ENCODE data around the gene MRPL55. TPM values are rescaled to one million over a fixed set of nuclear protein-coding genes. Genes with fewer than 3 reads are reported as not detected.
A peak's percentile ranks its signal among the peaks of the same experiment; 100 is the strongest.

MRPL55 gene
- total and polyA plus RNA-seq, 2 of the 13 experiments (the other 11 are each of a cell fraction or from before 2014, with no cell fraction given) = 58.6 to 92.9 TPM

DNA sequence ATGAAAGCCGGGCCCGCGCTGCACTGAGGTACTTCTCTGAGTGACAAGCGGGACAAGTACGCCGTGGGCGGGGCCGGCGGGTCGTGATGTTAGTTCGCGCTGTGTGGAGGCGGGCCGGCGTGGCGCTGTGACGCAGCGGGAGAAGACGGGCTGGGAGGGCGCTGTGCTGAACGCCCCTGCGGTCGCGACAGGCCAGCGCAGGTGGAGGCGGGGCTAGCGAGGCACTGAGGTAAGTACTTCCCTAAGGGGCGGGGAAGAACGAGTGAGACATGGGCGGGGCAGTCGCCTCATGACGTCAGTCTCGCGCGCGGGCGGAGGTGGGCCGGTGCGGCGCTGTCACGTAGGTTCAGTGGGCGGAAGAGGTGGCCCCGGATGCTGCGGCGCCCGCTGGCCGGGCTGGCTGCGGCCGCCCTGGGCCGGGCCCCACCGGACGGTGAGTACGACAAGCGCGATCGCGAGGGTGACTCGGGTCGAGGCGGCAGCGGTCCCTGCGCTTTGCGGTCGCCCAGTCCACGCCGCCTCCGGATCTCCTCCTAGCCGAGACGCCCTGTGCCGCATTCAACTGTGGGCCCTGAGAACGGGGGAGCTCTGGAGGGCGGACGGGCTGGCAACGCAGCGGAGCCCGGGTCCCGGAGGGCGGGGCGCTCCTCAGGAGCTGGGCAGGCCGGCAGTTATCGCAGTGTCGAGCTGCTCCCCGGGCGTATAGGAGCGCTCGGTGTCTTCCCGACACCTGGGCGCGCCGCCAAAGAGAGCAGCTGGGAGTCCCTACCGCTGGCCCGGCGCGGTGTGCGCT is 31.0 kb upstream of the MRPL55 start, which contains the start of gene GUK1 (continued):
- peak; percentile 47; the same call in 1 of the 2 replicates for TF ChIP-seq MXD4 (CRISPR knock-in tag; IDR thresholded peaks at IDR 0.05)
- TF ChIP-seq REL (CRISPR knock-in tag; conservative IDR thresholded peaks at IDR 0.05) = no peak
- TF ChIP-seq ZNF597 (CRISPR knock-in tag; IDR thresholded peaks at IDR 0.05) = no peak
- peak; percentile 87 for TF ChIP-seq POLR2G (IDR thresholded peaks at IDR 0.05; ENCODE audit: low read depth, low read length)
- TF ChIP-seq, protein P1, sequence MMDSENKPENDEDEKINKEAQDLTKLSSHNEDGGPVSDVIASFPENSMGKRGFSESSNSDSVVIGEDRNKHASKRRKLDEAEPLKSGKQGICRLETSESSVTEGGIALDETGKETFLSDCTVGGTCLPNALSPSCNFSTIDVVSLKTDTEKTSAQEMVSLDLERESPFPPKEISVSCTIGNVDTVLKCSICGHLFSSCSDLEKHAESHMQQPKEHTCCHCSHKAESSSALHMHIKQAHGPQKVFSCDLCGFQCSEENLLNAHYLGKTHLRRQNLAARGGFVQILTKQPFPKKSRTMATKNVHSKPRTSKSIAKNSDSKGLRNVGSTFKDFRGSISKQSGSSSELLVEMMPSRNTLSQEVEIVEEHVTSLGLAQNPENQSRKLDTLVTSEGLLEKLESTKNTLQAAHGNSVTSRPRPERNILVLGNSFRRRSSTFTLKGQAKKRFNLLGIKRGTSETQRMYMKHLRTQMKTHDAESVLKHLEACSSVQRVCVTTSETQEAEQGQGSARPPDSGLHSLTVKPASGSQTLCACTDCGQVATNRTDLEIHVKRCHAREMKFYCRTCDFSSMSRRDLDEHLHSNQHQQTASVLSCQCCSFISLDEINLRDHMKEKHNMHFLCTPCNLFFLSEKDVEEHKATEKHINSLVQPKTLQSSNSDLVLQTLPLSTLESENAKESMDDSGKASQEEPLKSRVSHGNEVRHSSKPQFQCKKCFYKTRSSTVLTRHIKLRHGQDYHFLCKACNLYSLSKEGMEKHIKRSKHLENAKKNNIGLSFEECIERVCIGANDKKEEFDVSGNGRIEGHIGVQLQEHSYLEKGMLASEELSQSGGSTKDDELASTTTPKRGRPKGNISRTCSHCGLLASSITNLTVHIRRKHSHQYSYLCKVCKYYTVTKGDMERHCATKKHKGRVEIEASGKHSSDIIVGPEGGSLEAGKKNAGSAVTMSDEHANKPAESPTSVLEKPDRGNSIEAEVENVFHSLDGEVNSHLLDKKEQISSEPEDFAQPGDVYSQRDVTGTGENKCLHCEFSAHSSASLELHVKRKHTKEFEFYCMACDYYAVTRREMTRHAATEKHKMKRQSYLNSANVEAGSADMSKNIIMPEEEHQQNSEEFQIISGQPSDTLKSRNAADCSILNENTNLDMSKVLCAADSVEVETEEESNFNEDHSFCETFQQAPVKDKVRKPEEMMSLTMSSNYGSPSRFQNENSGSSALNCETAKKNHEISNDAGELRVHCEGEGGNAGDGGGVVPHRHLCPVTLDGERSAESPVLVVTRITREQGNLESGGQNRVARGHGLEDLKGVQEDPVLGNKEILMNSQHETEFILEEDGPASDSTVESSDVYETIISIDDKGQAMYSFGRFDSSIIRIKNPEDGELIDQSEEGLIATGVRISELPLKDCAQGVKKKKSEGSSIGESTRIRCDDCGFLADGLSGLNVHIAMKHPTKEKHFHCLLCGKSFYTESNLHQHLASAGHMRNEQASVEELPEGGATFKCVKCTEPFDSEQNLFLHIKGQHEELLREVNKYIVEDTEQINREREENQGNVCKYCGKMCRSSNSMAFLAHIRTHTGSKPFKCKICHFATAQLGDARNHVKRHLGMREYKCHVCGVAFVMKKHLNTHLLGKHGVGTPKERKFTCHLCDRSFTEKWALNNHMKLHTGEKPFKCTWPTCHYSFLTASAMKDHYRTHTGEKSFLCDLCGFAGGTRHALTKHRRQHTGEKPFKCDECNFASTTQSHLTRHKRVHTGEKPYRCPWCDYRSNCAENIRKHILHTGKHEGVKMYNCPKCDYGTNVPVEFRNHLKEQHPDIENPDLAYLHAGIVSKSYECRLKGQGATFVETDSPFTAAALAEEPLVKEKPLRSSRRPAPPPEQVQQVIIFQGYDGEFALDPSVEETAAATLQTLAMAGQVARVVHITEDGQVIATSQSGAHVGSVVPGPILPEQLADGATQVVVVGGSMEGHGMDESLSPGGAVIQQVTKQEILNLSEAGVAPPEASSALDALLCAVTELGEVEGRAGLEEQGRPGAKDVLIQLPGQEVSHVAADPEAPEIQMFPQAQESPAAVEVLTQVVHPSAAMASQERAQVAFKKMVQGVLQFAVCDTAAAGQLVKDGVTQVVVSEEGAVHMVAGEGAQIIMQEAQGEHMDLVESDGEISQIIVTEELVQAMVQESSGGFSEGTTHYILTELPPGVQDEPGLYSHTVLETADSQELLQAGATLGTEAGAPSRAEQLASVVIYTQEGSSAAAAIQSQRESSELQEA (CRISPR knock-in tag; IDR thresholded peaks at IDR 0.05; ENCODE audit: not compliant biosample characterization) = no peak
- no peak for TF ChIP-seq NFRKB (IDR thresholded peaks at IDR 0.05)
- TF ChIP-seq ZNF317 (CRISPR knock-in tag; IDR thresholded peaks at IDR 0.05) = no peak
- peak; percentile 39; the same call in 1 of the 2 replicates for TF ChIP-seq RFX5 (IDR thresholded peaks at IDR 0.05; ENCODE audit: low read depth, low read length)
- TF ChIP-seq ELK4 (CRISPR knock-in tag; IDR thresholded peaks at IDR 0.05; ENCODE audit: borderline replicate concordance) = no peak
- no peak; the same call in 1 of the 2 replicates for TF ChIP-seq ZNF703 (CRISPR knock-in tag; IDR thresholded peaks at IDR 0.05; ENCODE audit: borderline replicate concordance)
- no peak; the same call in 1 of the 2 replicates for TF ChIP-seq ZNF205 (CRISPR knock-in tag; IDR thresholded peaks at IDR 0.05)
- TF ChIP-seq, protein P2, sequence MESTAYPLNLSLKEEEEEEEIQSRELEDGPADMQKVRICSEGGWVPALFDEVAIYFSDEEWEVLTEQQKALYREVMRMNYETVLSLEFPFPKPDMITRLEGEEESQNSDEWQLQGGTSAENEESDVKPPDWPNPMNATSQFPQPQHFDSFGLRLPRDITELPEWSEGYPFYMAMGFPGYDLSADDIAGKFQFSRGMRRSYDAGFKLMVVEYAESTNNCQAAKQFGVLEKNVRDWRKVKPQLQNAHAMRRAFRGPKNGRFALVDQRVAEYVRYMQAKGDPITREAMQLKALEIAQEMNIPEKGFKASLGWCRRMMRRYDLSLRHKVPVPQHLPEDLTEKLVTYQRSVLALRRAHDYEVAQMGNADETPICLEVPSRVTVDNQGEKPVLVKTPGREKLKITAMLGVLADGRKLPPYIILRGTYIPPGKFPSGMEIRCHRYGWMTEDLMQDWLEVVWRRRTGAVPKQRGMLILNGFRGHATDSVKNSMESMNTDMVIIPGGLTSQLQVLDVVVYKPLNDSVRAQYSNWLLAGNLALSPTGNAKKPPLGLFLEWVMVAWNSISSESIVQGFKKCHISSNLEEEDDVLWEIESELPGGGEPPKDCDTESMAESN (CRISPR knock-in tag; conservative IDR thresholded peaks at IDR 0.05) = no peak; the same call in 1 of the 2 replicates
- no peak for TF ChIP-seq ZNF460 (CRISPR knock-in tag; IDR thresholded peaks at IDR 0.05; ENCODE audit: borderline replicate concordance)
- TF ChIP-seq BRCA1 (CRISPR knock-in tag; IDR thresholded peaks at IDR 0.05) = peak; percentile 48; the same call in 1 of the 2 replicates
- peak; percentile 79 for TF ChIP-seq ETV5 (CRISPR knock-in tag; IDR thresholded peaks at IDR 0.05; ENCODE audit: borderline replicate concordance)
- TF ChIP-seq FOXM1 (CRISPR knock-in tag; IDR thresholded peaks at IDR 0.05) = no peak
- peak; percentile 100 for TF ChIP-seq HOXA3 (CRISPR knock-in tag; IDR thresholded peaks at IDR 0.05)

Measured in HepG2 (cell line).